Activated gamma-delta T cell (primary cell): ENCODE results near the gene STX3.
"Not testable (repeated sequence)": the region's sequence is repeated elsewhere in the genome, so short reads cannot be mapped to it uniquely, and the experiment has no call there.

Source experiments
- DNase-seq: peaks from one replicate; lab custom pipeline; 2025; lab: John Stamatoyannopoulos, UW

The STX3 gene

GRCh38 chr11:59758401-59759037, 3.3 kb downstream of the STX3 start:
- DNase-seq = no peak

DNA sequence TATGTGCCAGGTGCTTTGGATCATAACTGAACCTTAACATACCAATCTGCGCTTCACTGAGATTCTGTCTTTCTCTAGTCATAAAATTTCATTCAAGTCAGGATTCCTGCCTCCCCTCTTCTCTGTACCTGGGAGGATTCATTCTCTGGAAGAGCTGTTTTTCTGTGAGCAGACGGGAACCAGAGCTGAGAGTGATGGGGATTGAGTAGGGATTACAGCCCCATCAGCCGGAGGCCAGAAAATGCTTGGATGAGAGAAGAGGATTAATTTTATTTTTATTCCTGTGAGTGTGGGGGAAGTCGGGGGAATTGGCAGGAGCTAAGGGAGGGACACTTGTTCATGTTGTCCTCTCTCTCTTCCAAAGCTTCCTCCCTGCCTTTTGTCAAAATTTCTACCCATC, 4.7 kb downstream of the STX3 start:
- DNase-seq = no peak

- no peak for DNase-seq
Measured at GRCh38 chr11:59760771-59761170, 5.6 kb downstream of the STX3 start.

GRCh38 chr11:59761993-59762392, 6.8 kb downstream of the STX3 start:
- DNase-seq = no peak

- DNase-seq = no peak
Measured at GRCh38 chr11:59765068-59765735, 10.0 kb downstream of the STX3 start.

GRCh38 chr11:59766542-59767224, 11.5 kb downstream of the STX3 start:
- no peak for DNase-seq

DNA sequence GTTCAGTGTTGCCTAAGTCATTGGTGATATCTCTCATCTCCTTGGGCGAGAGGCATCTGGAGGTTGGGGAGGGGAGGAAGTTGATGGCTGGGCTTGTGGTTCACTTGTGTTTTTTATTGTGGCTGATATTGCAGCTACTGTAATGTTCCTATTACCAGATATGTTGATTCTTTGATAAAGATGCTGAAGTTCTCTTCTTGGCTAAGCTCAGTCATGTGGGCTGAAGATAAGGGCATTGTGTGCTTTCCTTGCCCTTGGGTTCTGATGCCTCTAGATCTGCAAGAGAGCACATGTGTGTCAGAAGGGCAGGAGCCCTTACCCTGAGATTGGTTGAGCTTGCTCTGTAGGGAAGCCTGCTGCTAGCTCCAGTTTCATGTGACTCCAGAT, 12.0 kb downstream of the STX3 start:
- no peak for DNase-seq

DNA sequence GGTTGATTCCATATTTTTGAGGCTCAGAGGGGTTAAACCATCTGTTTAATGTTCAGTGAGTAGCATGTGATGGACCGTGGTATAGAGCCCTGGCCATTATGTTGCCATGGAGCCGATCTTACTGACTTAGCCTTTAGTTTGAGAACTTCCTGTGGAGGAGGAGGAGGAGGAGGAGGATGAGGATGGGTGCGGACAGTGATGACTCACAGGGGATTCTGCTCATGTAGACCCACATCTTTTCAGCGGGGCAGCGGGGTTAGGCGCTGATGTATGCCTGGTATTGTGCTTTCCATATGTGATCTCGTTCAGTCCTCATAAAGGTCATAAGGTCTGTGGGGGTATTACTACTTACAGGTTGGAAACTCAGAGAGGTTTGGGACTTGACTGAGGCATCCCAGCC, 13.9 kb downstream of the STX3 start:
- DNase-seq = no peak

DNA sequence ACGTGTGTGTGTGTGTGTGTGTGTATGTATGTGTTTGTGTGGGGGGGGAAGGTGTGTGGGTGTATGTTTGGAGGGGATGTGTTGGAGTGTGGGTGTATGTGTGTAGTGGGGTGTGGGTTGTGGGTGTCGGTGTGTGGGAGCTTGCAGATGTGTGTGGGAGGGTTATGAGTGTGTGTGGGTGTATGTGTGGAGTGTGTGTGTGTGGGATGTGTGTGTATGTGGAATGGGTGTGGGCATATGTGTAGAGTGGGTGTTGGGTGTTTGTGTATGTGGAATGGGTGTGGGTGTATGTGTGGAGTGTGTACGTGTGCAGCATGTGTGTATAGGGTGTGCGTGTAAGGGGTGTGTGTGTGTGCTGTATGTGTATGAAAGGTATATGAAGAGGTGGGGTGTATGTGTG, 14.7 kb downstream of the STX3 start:
- no peak for DNase-seq

- no peak for DNase-seq
Measured at GRCh38 chr11:59770319-59770718, 15.1 kb downstream of the STX3 start.

GRCh38 chr11:59770869-59771268, 15.7 kb downstream of the STX3 start:
- DNase-seq = no peak

- DNase-seq = no peak
Measured at GRCh38 chr11:59771605-59772004, 16.4 kb downstream of the STX3 start.

GRCh38 chr11:59773083-59773440, 17.9 kb downstream of the STX3 start:
- DNase-seq = no peak

- DNase-seq = no peak
Measured at GRCh38 chr11:59776210-59777066, 21.3 kb downstream of the STX3 start.

DNA sequence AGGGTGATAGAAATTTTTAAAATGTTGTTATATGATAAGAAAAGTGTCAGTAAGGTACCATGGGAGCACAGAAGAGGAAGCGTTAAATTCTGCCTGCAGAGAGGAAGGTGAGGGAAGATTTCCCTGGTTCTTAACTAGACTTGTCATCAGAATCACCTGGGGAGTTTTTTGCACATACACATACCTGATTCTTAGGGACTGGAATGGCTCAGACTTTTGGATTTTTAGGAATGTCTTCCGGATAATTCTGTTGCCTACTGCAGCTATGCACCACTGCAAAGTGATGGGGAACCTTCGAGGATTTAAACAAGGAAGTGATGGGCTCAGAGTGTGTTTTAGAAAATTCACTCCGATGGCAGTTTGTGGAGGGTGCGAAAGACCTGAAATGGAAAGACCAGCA, 21.9 kb downstream of the STX3 start:
- no peak for DNase-seq

DNA sequence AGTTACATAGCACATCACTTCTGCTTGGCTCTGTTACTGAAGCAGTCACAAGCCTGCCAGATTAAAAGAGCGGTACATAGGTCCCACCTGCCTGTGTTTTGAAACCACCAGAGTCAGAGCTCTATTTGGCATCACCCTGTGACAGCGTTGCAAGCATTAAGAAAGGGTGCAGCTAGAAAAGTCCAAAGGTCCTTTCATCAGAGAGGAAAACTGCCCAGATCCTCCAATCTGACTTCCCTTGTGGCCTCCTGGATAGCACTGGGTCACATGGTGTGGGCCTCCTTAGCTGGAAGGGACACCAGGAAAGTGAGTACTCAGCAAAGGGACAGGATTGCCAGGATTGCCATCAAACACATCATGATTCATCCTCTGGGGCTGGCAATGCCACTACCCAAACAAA, 22.9 kb downstream of the STX3 start:
- DNase-seq = no peak

DNA sequence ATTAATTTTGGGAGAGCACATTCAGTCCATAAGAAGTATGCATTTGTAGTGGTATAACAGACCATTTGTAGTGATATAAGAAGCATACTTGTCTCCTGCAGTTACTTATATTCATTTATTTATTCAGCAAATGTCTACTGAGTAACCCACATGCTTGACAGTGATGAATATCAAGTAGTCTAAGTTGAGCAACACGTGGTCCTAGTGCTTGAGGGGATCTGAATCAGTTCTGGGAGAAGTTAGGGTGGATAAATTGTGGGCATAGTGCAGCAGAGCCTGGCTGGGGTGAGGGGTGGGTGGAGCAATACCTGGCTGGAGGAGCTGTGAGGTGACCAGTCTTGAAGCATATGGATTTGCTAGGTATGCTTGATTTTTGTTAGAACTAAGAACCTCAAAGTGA, 24.3 kb downstream of the STX3 start:
- DNase-seq = no peak

- no peak for DNase-seq
Measured at GRCh38 chr11:59782080-59782479, 26.9 kb downstream of the STX3 start.

DNA sequence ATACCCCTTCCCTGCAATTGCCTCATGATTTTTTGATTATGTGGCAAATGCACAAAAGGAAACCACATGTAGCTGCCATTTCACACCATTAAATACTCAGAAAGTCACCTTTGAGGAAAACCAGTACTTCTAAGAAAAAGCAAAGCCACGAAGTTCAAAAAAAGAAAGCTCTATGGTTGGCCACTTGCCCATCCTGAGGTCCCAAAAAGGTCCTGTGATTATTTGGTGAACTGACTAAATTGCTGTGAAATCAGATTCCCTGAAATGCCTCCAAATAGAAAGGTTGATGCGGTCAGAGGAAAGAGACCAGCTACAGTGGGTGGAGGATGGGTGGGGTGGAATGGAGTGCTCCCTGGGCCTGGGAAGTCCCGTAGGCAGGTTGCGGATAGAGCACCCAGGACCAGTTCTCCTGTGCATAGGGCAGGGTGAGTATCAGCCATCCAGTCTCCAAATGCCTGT, 28.5 kb downstream of the STX3 start:
- no peak for DNase-seq

GRCh38 chr11:59784441-59784840, 29.3 kb downstream of the STX3 start:
- DNase-seq = not testable (repeated sequence)

DNA sequence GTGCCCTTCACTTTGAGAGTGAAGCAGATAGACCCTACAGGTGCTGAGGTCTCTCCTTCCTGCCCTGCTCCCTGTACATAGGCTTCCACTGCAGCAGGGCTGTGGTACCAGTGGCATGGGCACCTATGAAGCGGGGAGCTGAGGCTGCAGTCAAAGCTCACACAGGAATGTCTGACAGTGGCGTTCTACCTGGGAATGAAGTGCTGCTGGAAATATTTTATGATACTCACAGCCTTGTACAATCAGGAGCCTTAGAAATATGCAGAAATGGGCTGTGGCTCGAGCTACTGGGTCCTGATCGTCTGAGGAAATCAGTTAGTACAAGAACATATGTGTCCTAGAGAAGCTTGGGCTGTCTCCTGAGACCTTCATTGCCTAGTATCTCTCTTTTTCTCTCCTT, 30.6 kb downstream of the STX3 start:
- no peak for DNase-seq

DNA sequence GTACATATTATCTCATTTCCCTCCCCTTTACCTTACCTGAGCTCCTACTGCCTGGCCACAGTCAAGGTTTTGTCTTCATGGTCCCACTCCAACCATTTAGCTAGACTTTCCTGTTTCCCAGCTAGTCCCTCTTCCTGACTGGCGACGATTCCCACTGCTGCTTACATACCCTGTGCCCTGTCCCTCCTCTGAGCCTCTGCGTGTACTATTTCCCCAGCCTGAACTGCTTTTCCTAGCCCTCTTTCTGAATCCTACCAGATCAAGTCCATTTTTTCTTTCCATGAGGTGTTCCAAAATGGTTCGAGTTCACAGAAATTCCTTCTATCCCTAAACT, 32.0 kb downstream of the STX3 start:
- DNase-seq = no peak

DNA sequence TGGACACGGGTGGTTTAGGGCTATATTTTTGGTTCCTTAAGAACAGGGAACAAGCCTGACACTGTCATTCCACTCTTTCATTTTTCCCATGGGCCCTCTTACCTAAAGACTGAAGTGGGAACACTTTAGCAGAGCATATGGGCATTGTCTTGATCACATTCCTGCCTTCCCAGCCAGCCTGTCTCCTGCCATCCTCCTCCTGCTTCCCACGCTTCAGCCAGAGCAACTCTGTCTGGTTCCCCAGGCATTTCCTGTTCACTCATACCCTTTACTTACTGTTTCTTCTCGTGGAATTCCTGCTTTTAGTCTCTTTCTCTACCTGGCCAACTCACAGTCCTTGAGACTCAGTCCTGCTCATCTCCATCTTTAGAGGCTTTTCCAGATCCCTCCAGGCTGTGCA, 32.6 kb downstream of the STX3 start:
- no peak for DNase-seq
